Measurements from ENCODE around the gene CARD14.

GRCh38 chr17:80222376-80223141 is 52.7 kb downstream of the CARD14 start:
- TF ChIP-seq, protein P1, sequence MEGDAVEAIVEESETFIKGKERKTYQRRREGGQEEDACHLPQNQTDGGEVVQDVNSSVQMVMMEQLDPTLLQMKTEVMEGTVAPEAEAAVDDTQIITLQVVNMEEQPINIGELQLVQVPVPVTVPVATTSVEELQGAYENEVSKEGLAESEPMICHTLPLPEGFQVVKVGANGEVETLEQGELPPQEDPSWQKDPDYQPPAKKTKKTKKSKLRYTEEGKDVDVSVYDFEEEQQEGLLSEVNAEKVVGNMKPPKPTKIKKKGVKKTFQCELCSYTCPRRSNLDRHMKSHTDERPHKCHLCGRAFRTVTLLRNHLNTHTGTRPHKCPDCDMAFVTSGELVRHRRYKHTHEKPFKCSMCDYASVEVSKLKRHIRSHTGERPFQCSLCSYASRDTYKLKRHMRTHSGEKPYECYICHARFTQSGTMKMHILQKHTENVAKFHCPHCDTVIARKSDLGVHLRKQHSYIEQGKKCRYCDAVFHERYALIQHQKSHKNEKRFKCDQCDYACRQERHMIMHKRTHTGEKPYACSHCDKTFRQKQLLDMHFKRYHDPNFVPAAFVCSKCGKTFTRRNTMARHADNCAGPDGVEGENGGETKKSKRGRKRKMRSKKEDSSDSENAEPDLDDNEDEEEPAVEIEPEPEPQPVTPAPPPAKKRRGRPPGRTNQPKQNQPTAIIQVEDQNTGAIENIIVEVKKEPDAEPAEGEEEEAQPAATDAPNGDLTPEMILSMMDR (IDR thresholded peaks at IDR 0.05), result no peak
- TF ChIP-seq EP300 (IDR thresholded peaks at IDR 0.05), result no peak
- no peak for TF ChIP-seq POLR2A (IDR thresholded peaks at IDR 0.05)
